PC-3 (cell line): ENCODE data around the gene GALNTL6. TPM values are rescaled to one million over a fixed set of nuclear protein-coding genes. Genes with fewer than 3 reads are reported as not detected.

Source experiments
- ATAC-seq: fragments of 200-7000 bp; cut with Tn5 transposase; 2 replicates; pipeline ENCODE4 v1.9.1; 2020; ENCODE audit warnings: mild to moderate bottlenecking, moderate library complexity
- BruUV-seq: library from RNA; stranded (reverse); fragments of 400-500 nt; replicated peaks from 2 replicates; lab custom pipeline; 2021; lab: Mats Ljungman, UMichigan
- CTCF ChIA-PET: fragments of 300-600 bp; sonication (Branson Sonifier 250); formaldehyde crosslinking; loops from one replicate; lab custom pipeline; 2022; ENCODE audit warnings: antibody characterized with exemption; lab: Charles Lee
- POLR2A ChIA-PET: fragments of 300-600 bp; sonication (Branson Sonifier 250); formaldehyde crosslinking; loops from one replicate; lab custom pipeline; 2022; ENCODE audit warnings: antibody characterized with exemption; ENCODE audit not compliant: unreplicated experiment; lab: Charles Lee
- DNase-seq: peaks from one replicate; pipeline ENCODE4 v3.0.0-alpha.2; 2015
- H2AFZ ChIP-seq: fragments of 300-600 bp; sonication (generic); 2 replicates; pipeline ENCODE4 v1.6.0; 2016; ENCODE audit warnings: antibody characterized with exemption, low read length
- H3F3A ChIP-seq: fragments of 300-600 bp; sonication (generic); one replicate; pipeline ENCODE4 v1.6.0; 2017; ENCODE audit warnings: antibody characterized with exemption, low read length, control low read depth, mild to moderate bottlenecking; ENCODE audit not compliant: unreplicated experiment
- H3K27ac ChIP-seq: fragments of 300-600 bp; sonication (generic); 2 replicates; pipeline ENCODE4 v1.5.1; 2016; ENCODE audit warnings: mild to moderate bottlenecking, low read length
- H3K27me3 ChIP-seq: fragments of 300-600 bp; sonication (generic); 2 replicates; pipeline ENCODE4 v1.6.1; 2016; ENCODE audit warnings: low read length, mixed read lengths
- H3K36me3 ChIP-seq: fragments of 300-600 bp; sonication (generic); 2 replicates; pipeline ENCODE4 v1.6.1; 2016; ENCODE audit warnings: low read depth, mixed run types, low read length, mixed read lengths
- H3K4me1 ChIP-seq: fragments of 300-600 bp; sonication (generic); 2 replicates; pipeline ENCODE4 v1.5.1; 2016; ENCODE audit warnings: low read length; ENCODE audit not compliant: insufficient read depth
- H3K4me2 ChIP-seq: fragments of 300-600 bp; sonication (generic); 2 replicates; pipeline ENCODE4 v1.6.0; 2016; ENCODE audit warnings: low read length
- H3K4me3 ChIP-seq: fragments of 300-600 bp; sonication (generic); 2 replicates; pipeline ENCODE4 v1.5.1; 2016; ENCODE audit warnings: mild to moderate bottlenecking, low read length, mixed read lengths
- H3K79me2 ChIP-seq: fragments of 300-600 bp; sonication (generic); 2 replicates; pipeline ENCODE4 v1.6.1; 2017; ENCODE audit warnings: low read length, mixed read lengths
- H3K9ac ChIP-seq: fragments of 300-600 bp; sonication (generic); 2 replicates; pipeline ENCODE4 v1.6.0; 2016; ENCODE audit warnings: mild to moderate bottlenecking, low read length
- H3K9me2 ChIP-seq: fragments of 300-600 bp; sonication (generic); replicated peaks from 2 replicates; pipeline ENCODE4 v1.6.1; 2016; ENCODE audit warnings: mixed run types, low read length, mixed read lengths
- H3K9me3 ChIP-seq: fragments of 300-600 bp; sonication (generic); 2 replicates; pipeline ENCODE4 v1.6.1; 2016; ENCODE audit warnings: low read length, mixed read lengths
- H4K20me1 ChIP-seq: fragments of 300-600 bp; sonication (generic); 2 replicates; pipeline ENCODE4 v1.6.1; 2016; ENCODE audit warnings: low read length, mixed read lengths
- EZH2 ChIP-seq: fragments of 300-600 bp; sonication (generic); IDR thresholded peaks from one replicate; pipeline ENCODE4 v1.6.1; 2017; ENCODE audit warnings: antibody characterized with exemption, mild to moderate bottlenecking, low read length; ENCODE audit not compliant: unreplicated experiment
- EZH2phosphoT487 ChIP-seq: fragments of 300-600 bp; sonication (generic); IDR thresholded peaks from 2 replicates; pipeline ENCODE4 v1.6.1; 2018; ENCODE audit warnings: mild to moderate bottlenecking, antibody characterized with exemption, low read length, borderline replicate concordance
- intact Hi-C: fragments of 100-400 bp; cut with micrococcal nuclease; formaldehyde crosslinking; loops from 2 replicates; pipeline ENCODE4 v1.9.0; 2023
- total RNA-seq: library from RNA; depleted of rRNA; stranded (reverse); fragments of >200 nt; gene quantifications from 2 replicates; pipeline ENCODE4 v1.2.3, GENCODE V29; 2014
- TF ChIP-seq, protein P1 (sequence below): fragments of 300-600 bp; sonication (generic); conservative IDR thresholded peaks from 2 replicates; pipeline ENCODE4 v1.5.1; 2017; ENCODE audit warnings: antibody characterized with exemption, low read depth, mild to moderate bottlenecking, low read length

GALNTL6 gene
- total RNA-seq, 1 experiment from 2014 or later: not detected

- no peaks in the 10 kb centered on the region for H3F3A ChIP-seq
- no peak overlapping the region for H2AFZ ChIP-seq
- H3K79me2 ChIP-seq: no peaks in the 10 kb centered on the region
- peak overlapping the region; percentile 7; the same call in 1 of the 2 replicates for H3K4me2 ChIP-seq
- ChIA-PET CTCF (no interaction called here), POLR2A (no interaction called here)
- peaks cover 14% of the 10 kb centered on the region for H3K4me1 ChIP-seq
- no peak for TF ChIP-seq EZH2phosphoT487
- TF ChIP-seq, protein P1, sequence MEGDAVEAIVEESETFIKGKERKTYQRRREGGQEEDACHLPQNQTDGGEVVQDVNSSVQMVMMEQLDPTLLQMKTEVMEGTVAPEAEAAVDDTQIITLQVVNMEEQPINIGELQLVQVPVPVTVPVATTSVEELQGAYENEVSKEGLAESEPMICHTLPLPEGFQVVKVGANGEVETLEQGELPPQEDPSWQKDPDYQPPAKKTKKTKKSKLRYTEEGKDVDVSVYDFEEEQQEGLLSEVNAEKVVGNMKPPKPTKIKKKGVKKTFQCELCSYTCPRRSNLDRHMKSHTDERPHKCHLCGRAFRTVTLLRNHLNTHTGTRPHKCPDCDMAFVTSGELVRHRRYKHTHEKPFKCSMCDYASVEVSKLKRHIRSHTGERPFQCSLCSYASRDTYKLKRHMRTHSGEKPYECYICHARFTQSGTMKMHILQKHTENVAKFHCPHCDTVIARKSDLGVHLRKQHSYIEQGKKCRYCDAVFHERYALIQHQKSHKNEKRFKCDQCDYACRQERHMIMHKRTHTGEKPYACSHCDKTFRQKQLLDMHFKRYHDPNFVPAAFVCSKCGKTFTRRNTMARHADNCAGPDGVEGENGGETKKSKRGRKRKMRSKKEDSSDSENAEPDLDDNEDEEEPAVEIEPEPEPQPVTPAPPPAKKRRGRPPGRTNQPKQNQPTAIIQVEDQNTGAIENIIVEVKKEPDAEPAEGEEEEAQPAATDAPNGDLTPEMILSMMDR: no peak
- no peak for TF ChIP-seq EZH2
- H3K9ac ChIP-seq: no peak overlapping the region
- H3K36me3 ChIP-seq: no peaks in the 10 kb centered on the region
- no peaks in the 10 kb centered on the region for H3K9me2 ChIP-seq
- H4K20me1 ChIP-seq: no peaks in the 10 kb centered on the region
- H3K27me3 ChIP-seq: no peaks in the 10 kb centered on the region
- 0 out of 2 replicates have a peak overlapping the region, but pooled peaks have one; percentile 25 for H3K27ac ChIP-seq
- ATAC-seq: no peak
- intact Hi-C loops: no loop called here
- no TSS peak for BruUV-seq
- DNase-seq: peak; percentile 10
- H3K4me3 ChIP-seq: no peak overlapping the region
- no peaks in the 10 kb centered on the region for H3K9me3 ChIP-seq
Observed at GRCh38 chr4:172649143-172649542, 835.9 kb downstream of the GALNTL6 start.

DNA sequence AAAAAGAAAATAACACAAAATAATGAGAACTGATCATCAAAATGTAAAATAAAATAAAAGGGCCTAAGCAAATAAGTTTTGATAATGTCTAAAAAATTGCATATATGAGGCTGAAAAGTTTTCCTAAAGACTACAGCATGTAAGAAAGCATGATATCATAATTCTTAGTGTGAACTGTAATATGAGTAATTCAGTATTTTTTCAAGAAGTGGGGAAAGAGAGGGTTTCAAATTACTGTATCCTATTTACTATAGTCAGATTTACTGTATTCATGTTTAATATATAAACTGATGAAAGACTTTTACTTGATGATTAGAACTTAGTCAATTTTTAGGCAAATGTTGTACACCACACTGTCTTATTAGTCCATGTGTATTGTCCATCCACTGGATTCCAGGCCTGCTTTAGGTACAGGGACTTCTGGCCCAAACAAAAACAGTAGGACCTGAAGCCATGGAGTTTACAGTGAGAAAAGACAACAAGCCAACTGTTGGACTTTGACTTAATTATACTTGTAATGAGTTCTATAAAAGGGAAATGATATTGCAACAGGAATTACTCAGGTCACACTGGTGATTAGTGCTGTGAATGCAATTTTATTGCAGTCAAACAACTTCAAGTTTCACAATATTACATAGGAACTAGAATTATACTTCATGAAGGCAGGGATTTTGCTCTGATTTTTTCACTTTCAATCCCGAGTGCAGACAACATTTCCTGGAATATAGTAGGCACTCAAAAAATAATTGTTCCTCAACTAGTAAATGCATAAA lies 837.7 kb downstream of the GALNTL6 start:
- POLR2A ChIA-PET: interaction anchor here (0.7 kb wide), 1 partner anchor 1367 kb away, joined by 3 read pairs; no protein-coding TSS in a partner anchor

More for the DNA sequence above, 837.7 kb downstream of the GALNTL6 start:
- peaks cover 14% of the 10 kb centered on the region for H3K4me1 ChIP-seq
- H3K9ac ChIP-seq: no peak overlapping the region
- H3K79me2 ChIP-seq: no peaks in the 10 kb centered on the region
- no peak overlapping the region for H3K4me3 ChIP-seq
- no peaks in the 10 kb centered on the region for H4K20me1 ChIP-seq
- no peaks in the 10 kb centered on the region for H3K27me3 ChIP-seq
- TF ChIP-seq EZH2phosphoT487: no peak
- TF ChIP-seq, protein P1: no peak
- TF ChIP-seq EZH2: no peak
- no peak overlapping the region for H2AFZ ChIP-seq
- H3F3A ChIP-seq: no peaks in the 10 kb centered on the region
- intact Hi-C loops: no loop called here
- no peaks in the 10 kb centered on the region for H3K9me3 ChIP-seq
- H3K9me2 ChIP-seq: no peaks in the 10 kb centered on the region
- no peak overlapping the region for H3K4me2 ChIP-seq
- no peaks in the 10 kb centered on the region for H3K36me3 ChIP-seq
- BruUV-seq: no TSS peak
- DNase-seq (peak; percentile 11), ATAC-seq (peak; percentile 53)
- CTCF ChIA-PET: no interaction called here
- H3K27ac ChIP-seq: no peak overlapping the region
